Type B pancreatic cell (in vitro differentiated cells): ENCODE data around the gene NEK6. TPM values are rescaled to one million over a fixed set of nuclear protein-coding genes. Genes with fewer than 3 reads are reported as not detected.

Experiments used
- DNase-seq: peaks from one replicate; pipeline ENCODE4 v3.0.0; 2021; ENCODE audit warnings: mixed read lengths; ENCODE audit not compliant: unreplicated experiment; ENCODE audit errors: extremely low spot score
- H3K27ac Mint-ChIP-seq: 2 replicates; pipeline ENCODE4 v1.8.0; 2021; ENCODE audit warnings: mild to moderate bottlenecking, mixed read lengths
- H3K27me3 Mint-ChIP-seq: 2 replicates; pipeline ENCODE4 v1.8.0; 2021; ENCODE audit warnings: mixed read lengths
- H3K36me3 Mint-ChIP-seq: 2 replicates; pipeline ENCODE4 v1.8.0; 2021; ENCODE audit warnings: mixed read lengths
- H3K4me1 Mint-ChIP-seq: one replicate; pipeline ENCODE4 v1.8.0; 2021; ENCODE audit warnings: mixed read lengths; ENCODE audit not compliant: unreplicated experiment
- H3K4me3 Mint-ChIP-seq: 2 replicates; pipeline ENCODE4 v1.8.0; 2021; ENCODE audit warnings: mild to moderate bottlenecking, mixed read lengths
- H3K9me3 Mint-ChIP-seq: 2 replicates; pipeline ENCODE4 v1.8.0; 2021; ENCODE audit warnings: mixed read lengths
- CTCF ChIP-seq: fragments of 200-600 bp; sonication (generic); conservative IDR thresholded peaks from 2 replicates; pipeline ENCODE4 v1.5.0; 2021; ENCODE audit warnings: antibody characterized with exemption, mild to moderate bottlenecking
- total RNA-seq: library from RNA; stranded (reverse); gene quantifications from 2 replicates; pipeline ENCODE4 v1.2.1, GENCODE V29; 2021; ENCODE audit warnings: low replicate concordance

NEK6 gene
- total RNA-seq, 1 donor from 2014 or later, result 19.3 TPM

GRCh38 chr9:124352616-124353015 lies 94.9 kb downstream of the NEK6 start:
- Mint-ChIP-seq H3K27me3 (no peaks in the 10 kb centered on the region), H3K4me3 (no peak overlapping the region), H3K9me3 (no peaks in the 10 kb centered on the region), H3K27ac (no peak overlapping the region), H3K36me3 (peaks cover 19% of the 10 kb centered on the region), H3K4me1 (peaks cover 4% of the 10 kb centered on the region)
- DNase-seq, result no peak
- no peak for TF ChIP-seq CTCF

GRCh38 chr9:124353166-124353768 lies 95.5 kb downstream of the NEK6 start:
- H3K4me1 Mint-ChIP-seq, result peaks cover 5% of the 10 kb centered on the region
- no peak overlapping the region for H3K4me3 Mint-ChIP-seq
- H3K36me3 Mint-ChIP-seq, result peaks cover 19% of the 10 kb centered on the region
- no peaks in the 10 kb centered on the region for H3K9me3 Mint-ChIP-seq
- no peak for DNase-seq
- no peak overlapping the region for H3K27ac Mint-ChIP-seq
- H3K27me3 Mint-ChIP-seq, result no peaks in the 10 kb centered on the region
- no peak for TF ChIP-seq CTCF

- Mint-ChIP-seq H3K27ac (no peak overlapping the region), H3K4me3 (no peak overlapping the region), H3K36me3 (peaks cover 19% of the 10 kb centered on the region), H3K4me1 (peaks cover 5% of the 10 kb centered on the region), H3K27me3 (no peaks in the 10 kb centered on the region), H3K9me3 (no peaks in the 10 kb centered on the region)
- DNase-seq, result no peak
- no peak for TF ChIP-seq CTCF
These were observed 96.1 kb downstream of the NEK6 start for GRCh38 chr9:124353811-124354274.

- TF ChIP-seq CTCF, result no peak
- peaks cover 19% of the 10 kb centered on the region for H3K36me3 Mint-ChIP-seq
- peaks cover 5% of the 10 kb centered on the region for H3K4me1 Mint-ChIP-seq
- H3K4me3 Mint-ChIP-seq, result no peak overlapping the region
- no peaks in the 10 kb centered on the region for H3K27me3 Mint-ChIP-seq
- no peak for DNase-seq
- H3K27ac Mint-ChIP-seq, result peak overlapping the region; percentile 36
- H3K9me3 Mint-ChIP-seq, result no peaks in the 10 kb centered on the region
These were observed 96.7 kb downstream of the NEK6 start for GRCh38 chr9:124354346-124355038.

- peak; percentile 37 for DNase-seq
- Mint-ChIP-seq H3K36me3 (peaks cover 19% of the 10 kb centered on the region), H3K4me1 (peaks cover 5% of the 10 kb centered on the region), H3K4me3 (no peak overlapping the region), H3K9me3 (no peaks in the 10 kb centered on the region), H3K27ac (no peak overlapping the region), H3K27me3 (no peaks in the 10 kb centered on the region)
- TF ChIP-seq CTCF, result no peak
These were observed 97.5 kb downstream of the NEK6 start for GRCh38 chr9:124355039-124355940.
